Endothelial cell (in vitro differentiated cells): ENCODE data around the gene BAZ1A. TPM values are rescaled to one million over a fixed set of nuclear protein-coding genes. Genes with fewer than 3 reads are reported as not detected.

Experiments used
- DNase-seq: peaks from one replicate; pipeline ENCODE4 v3.0.0; 2021; ENCODE audit warnings: low spot score
- H3K27ac Mint-ChIP-seq: one replicate; pipeline ENCODE4 v1.8.0; 2021; ENCODE audit warnings: mixed read lengths, inconsistent platforms; ENCODE audit not compliant: unreplicated experiment
- H3K27me3 Mint-ChIP-seq: one replicate; pipeline ENCODE4 v1.8.0; 2021; ENCODE audit warnings: mild to moderate bottlenecking, moderate library complexity, mixed read lengths, inconsistent platforms; ENCODE audit not compliant: unreplicated experiment
- H3K36me3 Mint-ChIP-seq: one replicate; pipeline ENCODE4 v1.8.0; 2021; ENCODE audit warnings: mild to moderate bottlenecking, low read depth, mixed read lengths, inconsistent platforms; ENCODE audit not compliant: unreplicated experiment
- H3K4me1 Mint-ChIP-seq: one replicate; pipeline ENCODE4 v1.8.0; 2021; ENCODE audit warnings: mild to moderate bottlenecking, mixed read lengths, inconsistent platforms; ENCODE audit not compliant: unreplicated experiment
- H3K4me3 Mint-ChIP-seq: one replicate; pipeline ENCODE4 v1.8.0; 2021; ENCODE audit warnings: mild to moderate bottlenecking, mixed read lengths, inconsistent platforms; ENCODE audit not compliant: unreplicated experiment
- H3K9me3 Mint-ChIP-seq: one replicate; pipeline ENCODE4 v1.8.0; 2021; ENCODE audit warnings: mixed read lengths, inconsistent platforms; ENCODE audit not compliant: unreplicated experiment
- total RNA-seq: library from RNA; stranded (reverse); fragmentation: NEBNext Ultra II Directional; extraction: Animal tissue kit (Norgen Biotek cat#: 25700); gene quantifications from one replicate; pipeline ENCODE4 v1.2.1, GENCODE V29; 2021; ENCODE audit not compliant: unreplicated experiment
- TF ChIP-seq, protein P1 (sequence below): fragments of 200-600 bp; sonication (generic); IDR thresholded peaks from one replicate; pipeline ENCODE4 v1.5.0; 2021; ENCODE audit warnings: antibody characterized with exemption; ENCODE audit not compliant: unreplicated experiment

BAZ1A gene
- total RNA-seq, 1 donor from 2014 or later, result 27.2 TPM

GRCh38 chr14:34715127-34715863, 159.9 kb downstream of the BAZ1A start:
- peak overlapping the region; percentile 71 for H3K27ac Mint-ChIP-seq
- peak overlapping the region; percentile 89 for H3K4me3 Mint-ChIP-seq
- DNase-seq, result no peak
- TF ChIP-seq, protein P1, sequence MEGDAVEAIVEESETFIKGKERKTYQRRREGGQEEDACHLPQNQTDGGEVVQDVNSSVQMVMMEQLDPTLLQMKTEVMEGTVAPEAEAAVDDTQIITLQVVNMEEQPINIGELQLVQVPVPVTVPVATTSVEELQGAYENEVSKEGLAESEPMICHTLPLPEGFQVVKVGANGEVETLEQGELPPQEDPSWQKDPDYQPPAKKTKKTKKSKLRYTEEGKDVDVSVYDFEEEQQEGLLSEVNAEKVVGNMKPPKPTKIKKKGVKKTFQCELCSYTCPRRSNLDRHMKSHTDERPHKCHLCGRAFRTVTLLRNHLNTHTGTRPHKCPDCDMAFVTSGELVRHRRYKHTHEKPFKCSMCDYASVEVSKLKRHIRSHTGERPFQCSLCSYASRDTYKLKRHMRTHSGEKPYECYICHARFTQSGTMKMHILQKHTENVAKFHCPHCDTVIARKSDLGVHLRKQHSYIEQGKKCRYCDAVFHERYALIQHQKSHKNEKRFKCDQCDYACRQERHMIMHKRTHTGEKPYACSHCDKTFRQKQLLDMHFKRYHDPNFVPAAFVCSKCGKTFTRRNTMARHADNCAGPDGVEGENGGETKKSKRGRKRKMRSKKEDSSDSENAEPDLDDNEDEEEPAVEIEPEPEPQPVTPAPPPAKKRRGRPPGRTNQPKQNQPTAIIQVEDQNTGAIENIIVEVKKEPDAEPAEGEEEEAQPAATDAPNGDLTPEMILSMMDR, result no peak
- peaks cover 5% of the 10 kb centered on the region for H3K27me3 Mint-ChIP-seq
- peaks cover 9% of the 10 kb centered on the region for H3K4me1 Mint-ChIP-seq
- H3K9me3 Mint-ChIP-seq, result no peaks in the 10 kb centered on the region
- H3K36me3 Mint-ChIP-seq, result no peaks in the 10 kb centered on the region

DNA sequence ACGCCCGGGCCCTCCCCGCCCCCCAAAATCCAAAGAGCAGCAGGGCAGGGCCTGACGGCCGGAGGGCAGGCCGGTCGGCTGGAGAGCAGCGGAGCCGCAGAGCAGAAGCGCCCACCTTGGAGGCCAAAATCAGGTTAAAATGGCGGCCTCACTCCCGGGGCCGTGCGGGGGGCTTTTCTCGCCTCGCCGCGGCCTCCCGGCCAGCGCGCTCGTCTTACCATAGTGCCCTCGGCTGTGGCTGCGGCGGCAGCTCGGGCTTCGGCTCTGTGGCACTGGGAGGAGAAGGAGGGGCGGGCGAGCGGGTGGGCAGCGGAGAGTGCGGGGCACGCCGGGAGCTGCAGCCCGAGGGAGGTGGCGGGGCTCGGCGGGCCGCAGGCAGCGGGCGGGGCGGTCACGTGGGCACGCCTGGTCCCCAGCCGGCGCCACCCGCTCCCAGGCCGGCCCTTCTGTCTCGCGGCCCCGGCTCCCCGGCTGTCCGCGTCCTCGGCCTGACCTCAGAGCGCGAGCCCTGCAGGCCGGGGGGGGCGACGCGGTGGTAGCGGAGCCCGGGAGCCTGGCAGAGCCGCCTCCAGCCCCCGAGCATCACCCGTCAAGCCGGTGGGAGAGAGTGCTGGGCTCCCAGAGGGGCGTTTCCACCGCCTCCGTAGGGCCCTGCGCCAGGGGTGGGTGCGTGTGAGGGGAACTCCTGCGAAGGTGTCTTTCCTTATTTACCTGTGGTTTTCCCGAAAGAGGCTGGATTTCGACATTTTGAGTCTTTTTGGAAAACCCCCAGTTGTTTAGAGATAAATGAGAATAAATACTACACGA, 160.6 kb downstream of the BAZ1A start, which contains the start of gene CFL2:
Gene CFL2, minus strand, starts transcription at position 274 of the 807 bp plus-strand sequence. Its CDS starts 53 bp downstream, at position 221.
- peak within 1 kb of the TSS; percentile 96 for H3K4me3 Mint-ChIP-seq
- H3K36me3 Mint-ChIP-seq, result no peaks in the 10 kb centered on the region
- TF ChIP-seq, protein P1, result no peak
- no peaks in the 10 kb centered on the region for H3K9me3 Mint-ChIP-seq
- peaks cover 9% of the 10 kb centered on the region for H3K4me1 Mint-ChIP-seq
- peak within 1 kb of the TSS; percentile 87 for H3K27ac Mint-ChIP-seq
- peak; percentile 72 for DNase-seq
- H3K27me3 Mint-ChIP-seq, result peaks cover 5% of the 10 kb centered on the region

GRCh38 chr14:34713681-34714319, 161.4 kb downstream of the BAZ1A start:
- TF ChIP-seq, protein P1, result no peak
- H3K27me3 Mint-ChIP-seq, result peaks cover 4% of the 10 kb centered on the region
- peak overlapping the region; percentile 87 for H3K27ac Mint-ChIP-seq
- H3K9me3 Mint-ChIP-seq, result no peaks in the 10 kb centered on the region
- H3K4me1 Mint-ChIP-seq, result peaks cover 9% of the 10 kb centered on the region
- no peak for DNase-seq
- no peaks in the 10 kb centered on the region for H3K36me3 Mint-ChIP-seq
- H3K4me3 Mint-ChIP-seq, result peak overlapping the region; percentile 96

DNA sequence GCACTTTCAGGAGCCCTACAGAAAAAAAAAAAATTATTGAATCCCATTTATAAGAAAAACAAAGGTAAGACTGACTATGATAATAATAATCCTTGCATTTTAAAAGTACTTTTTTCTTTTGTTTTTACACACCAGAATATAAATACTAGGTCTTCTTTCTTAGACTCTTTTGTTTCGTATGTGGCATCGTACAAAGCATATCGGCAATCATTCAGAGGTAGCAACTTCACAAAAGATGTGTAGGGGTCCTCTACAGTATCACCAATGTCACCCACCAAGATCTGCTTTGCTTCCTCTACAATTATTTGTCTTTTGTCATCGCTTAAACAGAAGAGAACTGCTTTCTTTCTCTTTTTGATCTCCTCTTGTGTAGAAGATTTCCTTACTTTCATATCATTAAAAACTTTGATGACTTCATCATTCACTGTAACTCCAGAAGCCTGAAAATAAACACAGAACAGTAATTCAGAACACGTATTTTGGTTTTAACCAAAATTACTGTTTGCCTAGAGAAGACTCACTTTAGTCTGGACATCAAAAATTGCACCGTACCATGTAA, 162.0 kb downstream of the BAZ1A start:
- peak overlapping the region; percentile 87 for H3K27ac Mint-ChIP-seq
- peaks cover 9% of the 10 kb centered on the region for H3K4me1 Mint-ChIP-seq
- no peak for DNase-seq
- H3K27me3 Mint-ChIP-seq, result peaks cover 4% of the 10 kb centered on the region
- no peaks in the 10 kb centered on the region for H3K9me3 Mint-ChIP-seq
- peak overlapping the region; percentile 96 for H3K4me3 Mint-ChIP-seq
- H3K36me3 Mint-ChIP-seq, result no peaks in the 10 kb centered on the region
- TF ChIP-seq, protein P1, result no peak
